Endothelial cell of umbilical vein (primary cell): ENCODE results near the gene MATN4. TPM values are rescaled to one million over a fixed set of nuclear protein-coding genes. Genes with fewer than 3 reads are reported as not detected.

Source experiments
- BruUV-seq: library from RNA; stranded (reverse); fragments of 400-500 nt; replicated peaks from 2 replicates; lab custom pipeline; 2021; lab: Mats Ljungman, UMichigan
- CTCF ChIA-PET: fragments of 300-600, 350-600 bp; sonication (Branson Sonifier 250); formaldehyde crosslinking; loops from one replicate; lab custom pipeline; 2021; ENCODE audit warnings: antibody characterized with exemption, inconsistent platforms; lab: Charles Lee
- POLR2A ChIA-PET: fragments of 300-600, 350-600 bp; sonication (Branson Sonifier 250); formaldehyde crosslinking; loops from one replicate; lab custom pipeline; 2021; ENCODE audit warnings: antibody characterized with exemption, inconsistent platforms; lab: Charles Lee
- DNase-seq: peaks from one replicate; pipeline ENCODE4 v3.0.0-alpha.2; 2011; ENCODE audit warnings: low read depth, low spot score
- FAIRE-seq: peaks from 2 replicates; lab custom pipeline; 2011; peaks lifted over from hg19 to GRCh38; lab: Jason Lieb, UNC
- H2AFZ ChIP-seq: 2 replicates; pipeline ENCODE4 v1.6.0; 2012; ENCODE audit warnings: low read depth, low read length, control low read depth, inconsistent platforms
- H3K27ac ChIP-seq: 2 replicates; pipeline ENCODE4 v1.5.1; 2011; ENCODE audit warnings: low read depth, mild to moderate bottlenecking, control low read depth, low read length, moderate library complexity; ENCODE audit not compliant: insufficient read depth
- H3K27me3 ChIP-seq, 2 experiments: 2 replicates each; pipeline versions ENCODE4 v1.6.0 to v1.6.1; 2011; ENCODE audit warnings: low read length in 2 of 2, mixed read lengths in 1 of 2; ENCODE audit not compliant: control insufficient read depth in 2 of 2, insufficient read depth in 2 of 2
- H3K36me3 ChIP-seq, 2 experiments: 2 replicates in 1 of 2; 3 replicates in 1 of 2; pipeline ENCODE4 v1.5.1; 2011; ENCODE audit warnings: low read length in 2 of 2, mild to moderate bottlenecking in 1 of 2, moderate library complexity in 1 of 2; ENCODE audit not compliant: control insufficient read depth in 2 of 2, insufficient read depth in 2 of 2; ENCODE audit errors: extremely low read depth in 1 of 2
- H3K4me1 ChIP-seq: 3 replicates; pipeline ENCODE4 v1.5.1; 2011; ENCODE audit warnings: mild to moderate bottlenecking, low read length; ENCODE audit not compliant: control insufficient read depth, insufficient read depth; ENCODE audit errors: extremely low read depth
- H3K4me2 ChIP-seq: 2 replicates; pipeline ENCODE4 v1.6.1; 2011; ENCODE audit warnings: low read length, control low read depth, mixed read lengths; ENCODE audit not compliant: insufficient read depth
- H3K4me3 ChIP-seq, 3 experiments: fragments of 200-600 bp in 1 of 3; sonication (generic), shearing (Covaris generic) in 1 of 3; replicated peaks in 1 of 3; 2 replicates each; pipeline ENCODE4 v1.5.1; 2011 to 2016; ENCODE audit warnings: control low read depth in 3 of 3, low read length in 3 of 3, mild to moderate bottlenecking in 2 of 3, inconsistent platforms in 1 of 3, low read depth in 1 of 3, moderate library complexity in 1 of 3; ENCODE audit not compliant: insufficient read depth in 1 of 3
- H3K79me2 ChIP-seq: 2 replicates; pipeline ENCODE4 v1.6.0; 2012; ENCODE audit warnings: low read length, inconsistent platforms; ENCODE audit not compliant: control insufficient read depth, insufficient read depth
- H3K9ac ChIP-seq: replicated peaks from 2 replicates; pipeline ENCODE3; 2011; ENCODE audit warnings: low read length, control low read depth; ENCODE audit not compliant: insufficient read depth; ENCODE audit errors: extremely low read depth
- H3K9me1 ChIP-seq: replicated peaks from 3 replicates; pipeline ENCODE4 v1.6.0; 2011; ENCODE audit warnings: mild to moderate bottlenecking, low read length; ENCODE audit not compliant: control insufficient read depth, insufficient read depth; ENCODE audit errors: extremely low read depth
- H3K9me3 ChIP-seq: replicated peaks from 2 replicates; pipeline ENCODE4 v1.5.1; 2012; ENCODE audit warnings: low read length, inconsistent platforms; ENCODE audit not compliant: control insufficient read depth, insufficient read depth
- H4K20me1 ChIP-seq: replicated peaks from 2 replicates; pipeline ENCODE3; 2011; ENCODE audit warnings: mild to moderate bottlenecking, low read length; ENCODE audit not compliant: control insufficient read depth, insufficient read depth; ENCODE audit errors: extremely low read depth
- CTCF ChIP-seq, 2 donors: IDR thresholded peaks; 1 replicate in 1 of 2; 2 replicates in 1 of 2; pipeline ENCODE4 v1.5.1; 2011; ENCODE audit warnings: low read length in 2 of 2, mild to moderate bottlenecking in 2 of 2, moderate library complexity in 2 of 2, control low read depth in 1 of 2, inconsistent platforms in 1 of 2, low read depth in 1 of 2; ENCODE audit not compliant: insufficient read depth in 1 of 2; ENCODE audit errors: extremely low read depth in 1 of 2
- FOS ChIP-seq: IDR thresholded peaks from 2 replicates; pipeline ENCODE4 v1.6.1; 2011; ENCODE audit warnings: mild to moderate bottlenecking, low read length, moderate library complexity, borderline replicate concordance; ENCODE audit not compliant: insufficient read depth
- MAX ChIP-seq: IDR thresholded peaks from 2 replicates; pipeline ENCODE4 v1.6.1; 2011; ENCODE audit not compliant: insufficient read depth, insufficient read length
- POLR2AphosphoS5 ChIP-seq: IDR thresholded peaks from 2 replicates; pipeline ENCODE4 v1.6.1; 2012; ENCODE audit warnings: low read depth, mild to moderate bottlenecking, control low read depth, low read length, moderate library complexity; ENCODE audit not compliant: insufficient read depth
- dilution Hi-C: fragments of 300-500 bp; cut with MboI; formaldehyde crosslinking; loops from one replicate; pipeline ENCODE4 v1.15.0; 2019; ENCODE audit warnings: low sequenced_read_pairs; ENCODE audit not compliant: extremely low pct_ligation_motif_present
- intact Hi-C: fragments of 100-400 bp; cut with micrococcal nuclease; formaldehyde crosslinking; loops from one replicate; pipeline ENCODE4 v1.10.0; 2022
- polyA plus RNA-seq, 4 experiments: library from polyadenylated mRNA; depleted of rRNA in 3 of 4; stranded (reverse) in 3 of 4; unstranded in 1 of 4; fragments of >200 nt; gene quantifications; 2 replicates each; pipeline versions ENCODE4 v1.2.1 to v1.2.3, GENCODE V29; 2011 to 2012; ENCODE audit warnings: missing spikeins in 1 of 4
- total RNA-seq: library from RNA; stranded (reverse); gene quantifications from 2 replicates; pipeline ENCODE4 v1.2.3, GENCODE V29; 2021

The MATN4 gene
- total and polyA plus RNA-seq, 2 donors (not counting 3 experiments of a cell fraction or from before 2014, with no cell fraction given), result 0.10 TPM; not detected in 1

GRCh38 chr20:45306431-45306982 is 1.6 kb downstream of the MATN4 start, which contains the start of gene RBPJL:
RBPJL (plus strand) TSS chr20:45306840; CDS start chr20:45306923, 83 bp downstream.
- ChIA-PET POLR2A (no interaction called here), CTCF (interaction anchor here (1.0 kb wide), 1 partner anchor 130 kb away, joined by 4 read pairs; no protein-coding TSS in a partner anchor)
- Histone ChIP-seq H3K4me3 (no peak within 1 kb of the TSS), H3K4me2 (no peak within 1 kb of the TSS), H3K9ac (no peak within 1 kb of the TSS), H3K36me3 (no peaks in the 10 kb centered on the region), H3K9me1 (no peaks in the 10 kb centered on the region), H3K79me2 (no peaks in the 10 kb centered on the region), H3K27me3 (peaks cover 15 to 26% of the 10 kb centered on the region in 2 experiments), H2AFZ (peak within 1 kb of the TSS; percentile 34), H4K20me1 (no peaks in the 10 kb centered on the region), H3K4me1 (no peaks in the 10 kb centered on the region), H3K27ac (no peak within 1 kb of the TSS), H3K9me3 (no peaks in the 10 kb centered on the region)
- BruUV-seq, result no TSS peak
- dilution Hi-C loops (no loop called here), intact Hi-C loops (no loop called here)
- DNase-seq (no peak), FAIRE-seq (no peak)
- TF ChIP-seq CTCF (IDR thresholded peaks at IDR 0.05; ENCODE audit: extremely low read depth in 1 of 2, insufficient read depth in 1 of 2, low read depth in 1 of 2, low read length in 2 of 2) (peak; percentile 91 to 95), MAX (no peak), POLR2AphosphoS5 (no peak), FOS (no peak)
